ENCODE measurements around the gene KCTD16.

GRCh38 chr5:144404672-144405071 is 234.0 kb downstream of the KCTD16 start:
- TF ChIP-seq CTCF (IDR thresholded peaks at IDR 0.05; ENCODE audit: insufficient read depth, low read depth, low read length): no peak
- TF ChIP-seq EZH2 (IDR thresholded peaks at IDR 0.05; ENCODE audit: insufficient read depth, low read length): no peak
